22Rv1 (cell line): ENCODE measurements around the gene PDCD10.

Source experiments
- CTCF ChIP-seq: fragments of 450-650 bp; IDR thresholded peaks from 2 replicates; pipeline ENCODE4 v1.5.1; 2017; ENCODE audit warnings: mild to moderate bottlenecking
- ZFX ChIP-seq: fragments of 450-650 bp; IDR thresholded peaks from 2 replicates; pipeline ENCODE4 v1.6.1; 2017; ENCODE audit warnings: antibody characterized with exemption, borderline replicate concordance

GRCh38 chr3:167731393-167731792, 3.3 kb downstream of the PDCD10 start:
- TF ChIP-seq CTCF (no peak), ZFX (no peak)
